ENCODE data around the gene TTN. TPM values are rescaled to one million over a fixed set of nuclear protein-coding genes. Genes with fewer than 3 reads are reported as not detected.

TTN gene
- total and polyA plus RNA-seq, 8 donors: 1.4 to 27.5 (median 2.2) TPM

DNA sequence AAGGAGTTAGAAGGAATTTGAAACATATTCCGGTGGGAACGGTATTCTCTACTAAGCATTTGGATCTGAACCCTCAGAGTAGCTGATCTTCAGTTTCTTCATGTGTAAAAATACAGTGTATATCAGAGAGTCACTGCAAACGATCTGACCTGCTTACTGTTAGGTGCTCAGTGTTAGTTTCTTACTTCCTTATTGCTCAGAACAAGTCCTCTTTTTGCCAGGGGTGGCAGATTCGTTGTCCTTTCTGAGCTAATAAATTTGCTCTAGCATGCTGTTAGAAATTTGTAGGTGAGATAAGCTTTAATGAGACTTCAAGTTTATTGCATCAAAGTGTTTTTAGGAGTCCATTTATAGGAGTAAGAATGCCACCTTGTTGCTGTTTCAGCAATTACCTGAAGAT lies 311.2 kb downstream of the TTN start:
- Histone ChIP-seq H3K4me1 (no peaks in the 10 kb centered on the region), H3K27ac (no peak overlapping the region), H3K9me3 (no peaks in the 10 kb centered on the region), H3K4me3 (no peak overlapping the region), H3K36me3 (peaks cover 0 to 87% of the 10 kb centered on the region in 2 donors), H3K27me3 (no peaks in the 10 kb centered on the region)
- intact Hi-C loops (cut with DNase I): no loop called here
- no peak for ATAC-seq
- no peak for TF ChIP-seq CTCF (IDR thresholded peaks at IDR 0.05)
- DNase-seq: no peak

DNA sequence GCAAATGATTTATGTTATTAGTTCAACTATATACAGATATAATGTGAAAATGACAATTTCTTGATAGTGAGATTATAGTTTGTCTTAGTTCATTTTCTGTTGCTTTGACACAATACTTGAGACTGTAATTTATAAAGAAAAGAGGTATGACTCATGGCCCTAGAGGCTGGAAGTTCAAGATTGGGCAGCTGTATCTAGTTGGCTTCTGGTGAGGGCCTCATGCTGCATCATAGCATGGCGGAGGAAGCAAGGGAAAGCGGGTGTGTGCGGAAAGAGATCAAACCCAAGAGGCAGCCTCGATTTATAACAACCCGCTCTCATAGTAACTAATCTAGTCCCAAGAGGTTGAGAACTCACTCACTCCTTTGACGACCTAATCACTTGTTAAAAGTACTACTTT lies 315.6 kb downstream of the TTN start:
- Histone ChIP-seq H3K9me3 (no peaks in the 10 kb centered on the region), H3K4me1 (no peaks in the 10 kb centered on the region), H3K36me3 (peaks cover 0 to 63% of the 10 kb centered on the region in 2 donors), H3K4me3 (no peak overlapping the region), H3K27ac (no peak overlapping the region), H3K27me3 (no peaks in the 10 kb centered on the region)
- ATAC-seq (no peak), DNase-seq (no peak)
- intact Hi-C loops (cut with DNase I): no loop called here
- no peak for TF ChIP-seq CTCF (IDR thresholded peaks at IDR 0.05)

DNA sequence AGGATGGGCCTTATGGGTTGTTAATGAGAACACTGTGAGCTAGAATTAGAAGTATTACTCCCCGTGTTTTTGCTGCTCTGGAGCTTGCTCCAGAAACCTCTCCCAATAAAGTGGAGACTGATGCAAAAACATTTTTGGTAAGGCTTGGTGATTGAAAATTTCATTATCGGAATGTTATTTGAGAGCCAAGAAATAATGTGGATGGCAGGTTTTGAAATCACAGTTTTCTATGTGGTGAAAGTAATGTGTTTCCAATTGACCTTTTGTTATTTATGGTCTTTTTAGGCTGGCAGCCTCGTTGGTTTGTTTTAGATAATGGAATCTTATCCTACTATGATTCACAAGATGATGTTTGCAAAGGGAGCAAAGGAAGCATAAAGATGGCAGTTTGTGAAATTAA lies 321.9 kb downstream of the TTN start:
- no peak overlapping the region for H3K27ac ChIP-seq
- peaks cover 0 to 21% of the 10 kb centered on the region in 2 donors for H3K36me3 ChIP-seq
- no peaks in the 10 kb centered on the region for H3K9me3 ChIP-seq
- no peak overlapping the region for H3K4me3 ChIP-seq
- no peaks in the 10 kb centered on the region for H3K27me3 ChIP-seq
- no peak for TF ChIP-seq CTCF (IDR thresholded peaks at IDR 0.05)
- intact Hi-C loops (cut with DNase I): no loop called here
- DNase-seq (no peak), ATAC-seq (no peak)
- peaks cover 7 to 41% of the 10 kb centered on the region in 2 donors for H3K4me1 ChIP-seq

DNA sequence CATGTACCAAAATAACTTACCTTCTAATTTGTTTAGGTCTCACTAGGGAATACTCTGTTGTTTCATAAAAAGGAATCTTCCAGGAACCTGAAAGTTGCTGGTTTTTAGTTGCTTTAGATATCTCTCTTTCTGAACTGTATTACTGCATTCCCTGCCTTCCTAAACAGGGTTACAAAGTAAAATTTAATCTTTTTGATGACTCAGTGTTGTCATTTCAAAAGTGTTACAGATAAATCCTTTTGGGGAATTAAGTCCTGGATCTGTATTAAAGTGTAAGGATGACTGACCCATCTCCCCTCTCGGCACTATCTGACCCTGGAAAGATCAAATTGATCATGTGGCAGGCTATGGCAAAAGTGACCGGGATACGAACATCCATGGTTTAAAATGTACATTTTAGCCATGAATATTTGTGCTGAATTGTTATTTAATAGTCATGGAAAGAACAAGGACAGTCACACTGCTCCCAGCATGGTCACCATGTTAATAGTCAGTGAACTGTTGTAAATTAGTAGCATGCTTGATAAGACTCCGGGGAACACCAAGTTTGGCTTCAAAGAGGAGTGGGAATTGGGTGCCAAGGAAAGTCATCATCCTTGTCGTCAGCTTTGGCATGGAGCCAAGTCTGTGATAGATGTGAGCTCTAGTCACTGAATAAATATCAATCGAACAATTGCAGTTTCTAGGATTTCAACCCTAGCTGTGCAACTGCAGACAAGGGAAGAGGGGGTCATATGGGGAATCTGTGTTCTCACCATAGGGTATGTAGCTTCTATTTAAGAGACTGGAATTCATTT lies 322.8 kb downstream of the TTN start:
- Histone ChIP-seq H3K4me1 (peaks cover 12 to 47% of the 10 kb centered on the region in 2 donors), H3K27me3 (no peaks in the 10 kb centered on the region), H3K36me3 (peaks cover 0 to 14% of the 10 kb centered on the region in 2 donors), H3K9me3 (no peaks in the 10 kb centered on the region), H3K27ac (no peak overlapping the region), H3K4me3 (no peak overlapping the region)
- ATAC-seq (no peak), DNase-seq (peak in 1 of 4 donors; percentile 11)
- intact Hi-C loops (cut with DNase I): no loop called here
- no peak for TF ChIP-seq CTCF (IDR thresholded peaks at IDR 0.05)

GRCh38 chr2:178482437-178482836 lies 324.8 kb downstream of the TTN start:
- no peak overlapping the region for H3K27ac ChIP-seq
- no peak for TF ChIP-seq CTCF (IDR thresholded peaks at IDR 0.05)
- H3K9me3 ChIP-seq: no peaks in the 10 kb centered on the region
- no peaks in the 10 kb centered on the region for H3K27me3 ChIP-seq
- peaks cover 0 to 10% of the 10 kb centered on the region in 2 donors for H3K36me3 ChIP-seq
- DNase-seq (no peak), ATAC-seq (no peak)
- intact Hi-C loops (cut with DNase I): no loop called here
- peaks cover 12 to 59% of the 10 kb centered on the region in 2 donors for H3K4me1 ChIP-seq
- no peak overlapping the region for H3K4me3 ChIP-seq

Measured in left lung (tissue), 10 donors.